NCI-H1694 treated with DMSO at 0.1 percent for 48 hours (cell line): ENCODE measurements around the gene PRKAB1.
"Not testable (repeated sequence)": the region's sequence is repeated elsewhere in the genome, so short reads cannot be mapped to it uniquely, and the experiment has no call there.

ENCODE experiments used
- DNase-seq: peaks from one replicate; lab custom pipeline; 2025; lab: John Stamatoyannopoulos, UW

The PRKAB1 gene

DNA sequence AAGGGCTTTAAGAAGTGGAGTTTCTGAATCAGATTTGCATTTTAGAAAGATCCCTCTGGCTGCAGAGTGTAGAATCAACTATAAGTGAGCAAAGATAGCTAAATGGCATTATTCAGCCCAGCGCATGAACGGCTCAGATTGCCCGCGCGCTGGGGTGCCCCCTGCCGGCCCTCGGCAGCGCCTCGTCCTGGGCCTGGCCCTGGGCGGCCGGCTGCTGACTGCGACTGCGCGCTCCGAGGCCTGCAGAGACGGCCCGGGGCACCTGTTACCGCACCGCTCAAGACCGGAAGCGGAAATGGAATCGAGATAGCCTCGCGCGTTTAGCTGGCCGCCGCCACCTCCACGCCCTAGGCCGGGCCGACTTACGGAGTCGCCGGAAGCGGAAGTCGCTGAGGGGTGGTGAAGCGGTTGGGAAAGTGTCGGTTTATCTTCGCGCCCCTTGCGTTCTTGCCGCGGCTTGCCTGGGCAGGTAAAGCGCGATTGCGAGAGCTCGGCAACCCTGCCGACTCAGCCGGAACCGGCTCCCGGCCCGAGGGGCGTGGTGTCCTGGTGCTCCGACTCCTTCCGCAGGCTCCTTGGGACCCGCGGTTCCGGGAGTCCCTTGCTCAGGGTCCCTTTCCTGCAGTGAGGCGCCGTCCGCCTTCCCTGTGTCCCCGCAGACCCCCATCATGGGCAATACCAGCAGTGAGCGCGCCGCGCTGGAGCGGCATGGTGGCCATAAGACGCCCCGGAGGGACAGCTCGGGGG is at the start of gene PRKAB1:
Gene PRKAB1, plus strand, starts transcription at position 557 of the 747 bp plus-strand sequence. Its CDS starts 112 bp downstream, at position 669.
- peak; percentile 89 for DNase-seq

DNA sequence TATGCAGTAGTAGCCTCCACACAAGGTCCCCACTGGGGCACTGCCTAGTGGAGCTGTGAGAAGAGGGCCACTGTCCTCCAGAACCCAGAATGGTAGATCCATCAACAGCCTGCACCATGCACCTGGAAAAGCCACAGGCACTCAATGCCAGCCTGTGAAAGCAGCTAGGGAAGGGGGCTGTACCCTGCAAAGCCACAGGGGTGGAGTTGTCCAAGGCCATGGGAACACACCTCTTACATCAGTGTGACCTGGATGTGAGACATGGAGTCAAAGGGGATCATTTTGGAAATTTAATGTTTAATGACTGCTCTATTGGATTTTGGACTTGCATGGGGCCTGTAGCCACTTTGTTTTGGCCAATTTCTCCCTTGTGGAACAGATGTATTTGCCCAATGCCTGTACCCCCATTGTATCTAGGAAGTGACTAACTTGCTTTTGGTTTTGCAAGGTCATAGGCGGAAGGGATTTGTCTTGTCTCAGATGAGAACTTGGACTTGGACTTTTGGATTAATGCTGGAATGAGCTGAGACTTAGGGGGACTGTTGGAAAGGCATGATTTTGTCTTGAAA is 49.5 kb upstream of the PRKAB1 start:
- not testable (repeated sequence) for DNase-seq

GRCh38 chr12:119620490-119620889 is 47.4 kb upstream of the PRKAB1 start:
- no peak for DNase-seq

GRCh38 chr12:119621878-119622277 is 46.1 kb upstream of the PRKAB1 start:
- no peak for DNase-seq

GRCh38 chr12:119624966-119625365 is 43.0 kb upstream of the PRKAB1 start:
- no peak for DNase-seq

- no peak for DNase-seq
Observed at GRCh38 chr12:119627019-119627643, 40.8 kb upstream of the PRKAB1 start.

GRCh38 chr12:119627686-119628085 is 40.2 kb upstream of the PRKAB1 start:
- no peak for DNase-seq

- no peak for DNase-seq
Observed at GRCh38 chr12:119630223-119630780, 37.6 kb upstream of the PRKAB1 start.

- no peak for DNase-seq
Observed at GRCh38 chr12:119630962-119631550, 36.9 kb upstream of the PRKAB1 start.

GRCh38 chr12:119631930-119632678 is 35.8 kb upstream of the PRKAB1 start:
- DNase-seq, result no peak

- no peak for DNase-seq
Observed at GRCh38 chr12:119634743-119635142, 33.2 kb upstream of the PRKAB1 start.

DNA sequence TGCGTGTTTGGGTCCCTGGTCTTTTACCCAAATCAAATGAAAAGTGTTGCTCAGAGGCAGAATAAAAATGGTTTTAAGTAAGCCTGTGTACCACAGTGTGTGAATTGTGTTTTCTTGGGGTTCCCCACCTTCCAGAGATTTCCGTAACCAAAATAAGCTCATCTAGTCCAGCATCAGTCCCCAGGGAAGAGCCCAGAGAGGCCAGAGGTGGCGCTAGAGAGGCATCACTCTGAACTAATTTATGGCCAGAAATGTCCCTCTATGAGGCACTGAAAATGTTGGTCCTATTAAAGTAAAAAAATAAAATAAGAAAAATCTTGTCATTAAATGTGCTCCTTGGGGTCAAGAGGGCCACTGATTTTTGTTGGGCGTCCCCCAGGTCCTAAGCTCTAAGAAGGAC is 24.9 kb upstream of the PRKAB1 start:
- DNase-seq, result no peak

GRCh38 chr12:119644930-119645329 is 23.0 kb upstream of the PRKAB1 start:
- DNase-seq, result no peak

- no peak for DNase-seq
Observed at GRCh38 chr12:119645535-119646059, 22.3 kb upstream of the PRKAB1 start.

- peak; percentile 7 for DNase-seq
Observed at GRCh38 chr12:119649202-119649808, 18.6 kb upstream of the PRKAB1 start.

DNA sequence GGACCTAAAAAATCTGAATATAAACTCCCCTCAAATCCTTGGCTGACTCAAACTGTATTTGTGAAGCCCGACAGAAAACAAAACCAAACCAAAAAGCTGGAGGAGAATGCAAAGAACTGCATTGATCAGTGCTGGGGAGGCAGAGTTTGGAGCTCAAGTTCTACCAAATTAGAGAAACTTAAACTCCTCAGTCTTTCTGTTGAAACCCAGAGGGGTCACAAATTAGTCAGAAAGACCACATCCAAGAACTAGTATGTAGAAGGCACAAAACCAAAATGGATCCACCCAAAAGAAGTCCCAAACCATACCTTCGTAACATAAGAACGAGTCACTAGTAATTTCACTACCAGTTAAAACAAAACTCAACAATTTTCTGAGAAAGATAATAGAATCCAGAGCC is 15.3 kb upstream of the PRKAB1 start:
- DNase-seq, result no peak

- DNase-seq, result not testable (repeated sequence)
Observed at GRCh38 chr12:119657001-119657400, 10.9 kb upstream of the PRKAB1 start.

GRCh38 chr12:119658166-119658565 is 9.8 kb upstream of the PRKAB1 start:
- not testable (repeated sequence) for DNase-seq

DNA sequence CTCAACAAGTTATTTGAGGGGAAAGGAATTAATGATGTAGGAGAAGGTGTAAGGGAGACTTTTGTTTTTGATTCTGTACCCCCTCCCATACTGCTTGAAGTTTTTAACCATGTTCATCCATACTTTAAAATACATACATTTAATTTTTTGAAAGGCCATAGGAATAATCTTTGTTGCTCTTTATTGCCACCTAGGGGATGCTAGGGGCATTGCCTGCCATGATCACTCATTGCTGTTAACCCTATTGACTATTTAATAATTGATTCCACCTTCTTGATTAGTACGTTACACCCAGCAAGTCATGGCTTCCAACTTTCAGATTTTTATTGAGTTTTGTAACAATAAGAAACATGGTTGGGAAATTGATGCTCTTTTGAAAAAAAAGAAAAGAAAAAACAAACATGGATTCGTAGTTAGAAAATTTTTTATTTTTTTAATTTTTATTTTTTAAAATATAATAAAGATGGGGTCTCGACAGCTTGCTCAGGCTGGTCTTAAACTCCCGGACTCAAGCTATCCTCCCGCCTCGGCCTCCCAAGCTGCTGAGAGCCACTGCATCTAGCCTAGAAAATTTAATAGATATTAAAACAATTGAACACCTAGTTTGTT is 8.5 kb upstream of the PRKAB1 start:
- DNase-seq, result peak; percentile 30

- DNase-seq, result no peak
Observed at GRCh38 chr12:119660076-119660475, 7.9 kb upstream of the PRKAB1 start.

DNA sequence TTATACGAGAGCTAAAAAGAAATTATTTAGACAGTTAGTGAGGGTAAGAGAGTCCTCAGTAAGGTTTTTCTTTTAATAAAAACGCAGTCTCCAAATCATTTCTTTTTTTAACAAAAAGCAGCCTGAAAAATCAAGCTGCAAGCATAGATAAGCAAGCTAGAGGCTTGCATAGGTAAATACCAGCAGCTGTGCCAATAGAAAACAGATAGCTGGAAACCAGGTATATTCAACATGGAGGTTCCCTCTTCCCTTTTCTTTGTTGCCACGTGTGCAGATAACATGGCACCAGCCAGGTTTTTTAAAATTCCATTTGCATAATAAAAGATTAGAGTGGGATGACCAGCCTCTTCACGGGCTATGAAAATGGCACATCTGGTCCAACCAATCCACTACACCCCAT is 6.1 kb upstream of the PRKAB1 start:
- DNase-seq, result no peak
